K562 (cell line): ENCODE results near the gene LINGO4. TPM values are rescaled to one million over a fixed set of nuclear protein-coding genes. Genes with fewer than 3 reads are reported as not detected.

Experiments
- ATAC-seq: fragments of 200-7000 bp; cut with Tn5 transposase; 3 replicates; pipeline ENCODE4 v1.9.1; 2020; ENCODE audit warnings: moderate library complexity
- BruUV-seq: library from RNA; stranded (reverse); fragments of 400-500 nt; replicated peaks from 2 replicates; lab custom pipeline; 2021; lab: Mats Ljungman, UMichigan
- CTCF ChIA-PET: fragments of 300-600 bp; formaldehyde crosslinking; extraction: SDS; loops from one replicate; lab custom pipeline; 2021; ENCODE audit warnings: low intra/inter-chr PET ratio; lab: Yijun Ruan, JAX
- POLR2A ChIA-PET: fragments of 300-600, 350-650 bp; sonication (Branson Sonifier 250); formaldehyde crosslinking; extraction: SDS; loops from one replicate; lab custom pipeline; 2021; ENCODE audit warnings: antibody characterized with exemption, inconsistent platforms; lab: Yijun Ruan, JAX
- DNase-seq, 4 experiments: peaks; one replicate each; pipeline versions ENCODE4 v3.0.0 to v3.0.0-alpha.2; 2011 to 2018; ENCODE audit warnings: low spot score in 3 of 4, mixed read lengths in 3 of 4; ENCODE audit errors: extremely low read depth in 1 of 4
- FAIRE-seq: peaks from 2 replicates; lab custom pipeline; 2011; peaks lifted over from hg19 to GRCh38; lab: Jason Lieb, UNC
- H2AFZ ChIP-seq: 2 replicates; pipeline ENCODE4 v1.6.0; 2011; ENCODE audit warnings: low read depth, low read length, control low read depth, inconsistent platforms
- H3K27ac ChIP-seq: fragments of 200-600 bp; 3 replicates; pipeline ENCODE4 v1.8.0; 2011; ENCODE audit warnings: low read depth, mild to moderate bottlenecking, control low read depth, inconsistent platforms, low read length, moderate library complexity, mixed read lengths; ENCODE audit errors: extremely low read depth
- H3K27me3 ChIP-seq, 2 experiments: fragments of 300-600 bp in 1 of 2; 2 replicates in 1 of 2; 3 replicates in 1 of 2; pipeline versions ENCODE4 v1.6.0 to v1.8.0; 2011; ENCODE audit warnings: inconsistent platforms in 2 of 2, low read length in 2 of 2, mild to moderate bottlenecking in 1 of 2, mixed read lengths in 1 of 2, moderate library complexity in 1 of 2; ENCODE audit not compliant: control insufficient read depth in 2 of 2, insufficient read depth in 2 of 2
- H3K36me3 ChIP-seq: fragments of 300-600 bp; 3 replicates; pipeline ENCODE4 v1.8.0; 2011; ENCODE audit warnings: mild to moderate bottlenecking, low read length, inconsistent platforms; ENCODE audit not compliant: control insufficient read depth, insufficient read depth
- H3K4me1 ChIP-seq, 2 experiments: fragments of 200-600 bp in 1 of 2; replicated peaks in 1 of 2; 2 replicates in 1 of 2; 3 replicates in 1 of 2; pipeline versions ENCODE4 v1.5.1 to v1.8.0; 2011; ENCODE audit warnings: inconsistent platforms in 2 of 2, low read length in 2 of 2, mild to moderate bottlenecking in 1 of 2, mixed read lengths in 1 of 2, moderate library complexity in 1 of 2; ENCODE audit not compliant: control insufficient read depth in 2 of 2, insufficient read depth in 2 of 2
- H3K4me2 ChIP-seq: 2 replicates; pipeline ENCODE4 v1.6.1; 2011; ENCODE audit warnings: low read length, control low read depth, inconsistent platforms, mixed read lengths; ENCODE audit not compliant: insufficient read depth
- H3K4me3 ChIP-seq: fragments of 200-600 bp; sonication (generic), shearing (Covaris generic); 2 replicates; pipeline ENCODE4 v1.5.1; 2016; ENCODE audit warnings: control low read depth, inconsistent platforms
- H3K79me2 ChIP-seq: fragments of 200-600 bp; 3 replicates; pipeline ENCODE4 v1.8.0; 2011; ENCODE audit warnings: low read length, inconsistent platforms; ENCODE audit not compliant: control insufficient read depth, insufficient read depth
- H3K9ac ChIP-seq, 2 experiments: 2 replicates each; pipeline versions ENCODE4 v1.6.0 to v1.6.1; 2011; ENCODE audit warnings: low read depth in 2 of 2, low read length in 2 of 2, control low read depth in 1 of 2, inconsistent platforms in 1 of 2, mild to moderate bottlenecking in 1 of 2, mixed read lengths in 1 of 2; ENCODE audit not compliant: insufficient read depth in 1 of 2
- H3K9me1 ChIP-seq: one replicate; pipeline ENCODE4 v1.6.0; 2011; ENCODE audit warnings: inconsistent platforms, mild to moderate bottlenecking, low read length, moderate library complexity; ENCODE audit not compliant: control insufficient read depth, insufficient read depth
- H3K9me3 ChIP-seq: replicated peaks from 2 replicates; pipeline ENCODE4 v1.5.1; 2011; ENCODE audit warnings: low read depth, low read length, inconsistent platforms; ENCODE audit not compliant: control insufficient read depth, insufficient read depth
- H4K20me1 ChIP-seq: replicated peaks from 2 replicates; pipeline ENCODE4 v1.6.1; 2011; ENCODE audit warnings: low read length, inconsistent platforms, mixed read lengths; ENCODE audit not compliant: control insufficient read depth, insufficient read depth
- CREM ChIP-seq: IDR thresholded peaks from 2 replicates; pipeline ENCODE4 v1.6.1; 2014; ENCODE audit warnings: antibody characterized with exemption, low read depth
- EP300 ChIP-seq: IDR thresholded peaks from 2 replicates; pipeline ENCODE4 v1.6.1; 2012; ENCODE audit warnings: low read length, improper control_type of control experiment
- KAT2B ChIP-seq: IDR thresholded peaks from one replicate; pipeline ENCODE4 v1.6.1; 2012; ENCODE audit warnings: low read depth, mild to moderate bottlenecking, control low read depth, inconsistent platforms, low read length, moderate library complexity
- L3MBTL2 ChIP-seq: fragments of 450-650 bp; IDR thresholded peaks from 2 replicates; pipeline ENCODE4 v1.6.1; 2016; ENCODE audit warnings: mild to moderate bottlenecking, moderate library complexity
- NFE2 ChIP-seq: IDR thresholded peaks from 2 replicates; pipeline ENCODE4 v1.6.1; 2014; ENCODE audit warnings: antibody characterized with exemption, low read depth
- POLR2G ChIP-seq: fragments of 200-400 bp; formaldehyde crosslinking; IDR thresholded peaks from 2 replicates; pipeline ENCODE4 v1.6.1; 2017; ENCODE audit warnings: low read depth, mild to moderate bottlenecking, antibody characterized with exemption, low read length, moderate library complexity
- RBM39 ChIP-seq: fragments of 200-400 bp; formaldehyde crosslinking; optimal IDR thresholded peaks from 2 replicates; pipeline ENCODE3; 2018; ENCODE audit warnings: low read depth, low read length
- SAP30 ChIP-seq: fragments of 200-600 bp; sonication (generic); IDR thresholded peaks from 2 replicates; pipeline ENCODE4 v1.6.1; 2012; ENCODE audit warnings: borderline replicate concordance, low read depth, mild to moderate bottlenecking, moderate library complexity, low read length, control low read depth, inconsistent platforms; ENCODE audit not compliant: insufficient read depth, poor library complexity, severe bottlenecking
- TAL1 ChIP-seq: fragments of 450-650 bp; IDR thresholded peaks from 2 replicates; pipeline ENCODE4 v1.6.1; 2016; ENCODE audit warnings: mild to moderate bottlenecking
- TEAD1 ChIP-seq, 2 experiments: fragments of 450-650 bp in 1 of 2; sonication (generic) in 1 of 2; formaldehyde crosslinking; IDR thresholded peaks; 2 replicates each; pipeline versions ENCODE4 v1.4.0 to v1.8.0; 2020 to 2022; ENCODE audit warnings: mild to moderate bottlenecking in 2 of 2, missing genetic modification reagents in 1 of 2
- ZNF217 ChIP-seq: sonication (generic); formaldehyde crosslinking; IDR thresholded peaks from 2 replicates; pipeline ENCODE4 v1.8.0; 2022; ENCODE audit warnings: mild to moderate bottlenecking, missing genetic modification reagents
- ZNF224 ChIP-seq: sonication (generic); formaldehyde crosslinking; IDR thresholded peaks from 2 replicates; pipeline ENCODE4 v1.8.0; 2022; ENCODE audit warnings: mild to moderate bottlenecking, missing genetic modification reagents
- ZNF263 ChIP-seq: sonication (generic); formaldehyde crosslinking; IDR thresholded peaks from 2 replicates; pipeline ENCODE4 v1.8.0; 2022; ENCODE audit warnings: mild to moderate bottlenecking, missing genetic modification reagents, borderline replicate concordance
- ZNF280A ChIP-seq: fragments of 450-650 bp; IDR thresholded peaks from 2 replicates; pipeline ENCODE4 v1.6.1; 2018; ENCODE audit warnings: mild to moderate bottlenecking, low read depth; ENCODE audit not compliant: partially characterized antibody
- ZNF57 ChIP-seq: fragments of 450-650 bp; formaldehyde crosslinking; IDR thresholded peaks from 2 replicates; pipeline ENCODE4 v1.4.0; 2020; ENCODE audit warnings: mild to moderate bottlenecking, moderate library complexity
- WGBS: fragments of 100-300 bp; shearing (Covaris generic); methylation state at CpG from one replicate; pipeline ENCODE4 v1.1.6; 2016; ENCODE audit warnings: low coverage, mixed read lengths; ENCODE audit not compliant: insufficient coverage; ENCODE audit errors: missing lambda C conversion rate; 5-methylcytosine and 5-hydroxymethylcytosine counted together
- in situ Hi-C: fragments of 300-500 bp; cut with MboI; formaldehyde crosslinking; loops from 4 replicates; pipeline ENCODE4 v1.15.0; 2018; ENCODE audit warnings: inconsistent platforms, mixed read lengths
- intact Hi-C: fragments of 100-400 bp; cut with micrococcal nuclease; formaldehyde crosslinking; loops from 2 replicates; pipeline ENCODE4 v1.14.2; 2022
- polyA plus RNA-seq, 8 experiments: library from polyadenylated mRNA; depleted of rRNA in 4 of 8; stranded (reverse) in 5 of 8; unstranded in 3 of 8; fragments of >200 nt; fragmentation: Nextera tagmentation in 2 of 8; fragmentation: Illumina TruSeq in 1 of 8; extraction: Ambion mirVana in 2 of 8; extraction: Trizol in 1 of 8; gene quantifications; 2 replicates each; pipeline versions ENCODE4 v1.2.1 to v1.2.3, GENCODE V29; 2011 to 2014; ENCODE audit warnings: inconsistent platforms in 1 of 8, missing spikeins in 1 of 8
- total RNA-seq, 7 experiments: library from RNA; depleted of rRNA in 6 of 7; stranded (reverse); fragments of >200 nt in 6 of 7; fragmentation: Illumina TruSeq in 2 of 7; extraction: Trizol in 2 of 7; gene quantifications; 2 replicates each; pipeline versions ENCODE4 v1.2.1 to v1.2.3, GENCODE V29; 2011 to 2021; ENCODE audit warnings: low replicate concordance in 1 of 7

The LINGO4 gene
- total and polyA plus RNA-seq, 9 of the 15 experiments (the other 6 are each of a cell fraction or from before 2014, with no cell fraction given), result not detected

GRCh38 chr1:151831256-151831591 lies 26.0 kb upstream of the LINGO4 start:
- no peak overlapping the region for H3K27ac ChIP-seq
- POLR2A ChIA-PET, result no interaction called here

More at GRCh38 chr1:151831256-151831591, 26.0 kb upstream of the LINGO4 start:
- Histone ChIP-seq H3K9me3 (no peaks in the 10 kb centered on the region), H3K4me1 (peaks cover 5 to 27% of the 10 kb centered on the region in 2 experiments), H3K36me3 (no peaks in the 10 kb centered on the region), H3K27me3 (peaks cover 0 to 3% of the 10 kb centered on the region in 2 experiments; a peak in 2 of 5 replicates), H3K9me1 (peaks cover 3% of the 10 kb centered on the region), H3K4me2 (peak overlapping the region; percentile 49; the same call in 1 of the 2 replicates), H3K79me2 (no peaks in the 10 kb centered on the region), H4K20me1 (no peaks in the 10 kb centered on the region), H2AFZ (peak overlapping the region; percentile 67; the same call in 1 of the 2 replicates), H3K4me3 (no peak overlapping the region), H3K9ac (peak overlapping the region in 1 of 2 experiments; percentile 85; a peak in 2 of 4 replicates)
- DNase-seq (no peak), FAIRE-seq (no peak), ATAC-seq (no peak)
- 58% methylated on average over 2 of the region's 4 CpGs for WGBS
- CTCF ChIA-PET, result no interaction called here
- no peak for TF ChIP-seq NFE2
- no peak for TF ChIP-seq POLR2G
- TF ChIP-seq SAP30, result no peak
- TF ChIP-seq ZNF280A, result no peak
- no peak for TF ChIP-seq EP300
- no peak for TF ChIP-seq ZNF263
- no peak for TF ChIP-seq CREM
- no peak for TF ChIP-seq TEAD1 (CRISPR knock-in tag; IDR thresholded peaks at IDR 0.05)
- TF ChIP-seq ZNF57, result no peak
- TF ChIP-seq TAL1, result no peak
- TF ChIP-seq ZNF217 (CRISPR knock-in tag), result no peak
- no peak for TF ChIP-seq KAT2B
- TF ChIP-seq L3MBTL2, result no peak
- TF ChIP-seq ZNF224 (CRISPR knock-in tag), result no peak
- TF ChIP-seq RBM39, result no peak
- in situ Hi-C loops, result loop anchor here (5.0 kb wide), 1 partner anchor 134 kb away; no protein-coding TSS in a partner anchor
- BruUV-seq, result no TSS peak
- intact Hi-C loops, result no loop called here
